OCI-LY3 (cell line): ENCODE data around the gene FBXO3.

Experiments
- H2AFZ ChIP-seq: fragments of 200-600, 300-600 bp; shearing (Covaris generic); 2 replicates; pipeline ENCODE4 v1.6.0; 2014; ENCODE audit warnings: antibody characterized with exemption, low read depth, low read length
- H3K27ac ChIP-seq: fragments of 200-600, 300-600 bp; sonication (generic); 2 replicates; pipeline ENCODE4 v1.5.1; 2014; ENCODE audit warnings: mild to moderate bottlenecking, low read length, moderate library complexity, mixed read lengths
- H3K27me3 ChIP-seq: fragments of 200-600, 300-600 bp; sonication (generic); 2 replicates; pipeline ENCODE4 v1.6.1; 2014; ENCODE audit warnings: low read depth, low read length, mixed read lengths
- H3K36me3 ChIP-seq: fragments of 200-600, 300-600 bp; sonication (generic); replicated peaks from 2 replicates; pipeline ENCODE3; 2014; ENCODE audit warnings: low read depth, low read length, mixed read lengths
- H3K4me1 ChIP-seq: fragments of 300-600, 200-600 bp; sonication (generic); 2 replicates; pipeline ENCODE4 v1.6.1; 2014; ENCODE audit warnings: low read length, mixed read lengths
- H3K4me2 ChIP-seq: fragments of 200-600, 300-600 bp; sonication (generic); 2 replicates; pipeline ENCODE4 v1.6.1; 2014; ENCODE audit warnings: low read length, mixed read lengths
- H3K4me3 ChIP-seq: fragments of 300-600, 200-600 bp; sonication (generic); 2 replicates; pipeline ENCODE4 v1.5.1; 2014; ENCODE audit warnings: antibody characterized with exemption, mild to moderate bottlenecking, low read length, moderate library complexity
- H3K79me2 ChIP-seq: fragments of 300-600, 200-600 bp; shearing (Covaris generic); 2 replicates; pipeline ENCODE4 v1.6.1; 2014; ENCODE audit warnings: mild to moderate bottlenecking, low read length, mixed read lengths
- H3K9ac ChIP-seq: fragments of 300-600, 200-600 bp; shearing (Covaris generic); 2 replicates; pipeline ENCODE4 v1.6.0; 2014; ENCODE audit warnings: mild to moderate bottlenecking, low read length, moderate library complexity
- H3K9me3 ChIP-seq: fragments of 200-600, 300-600 bp; shearing (Covaris generic); 2 replicates; pipeline ENCODE4 v1.6.1; 2014; ENCODE audit warnings: low read length, mixed read lengths; ENCODE audit not compliant: insufficient read depth
- H4K20me1 ChIP-seq: fragments of 200-600, 300-600 bp; sonication (generic); 2 replicates; pipeline ENCODE4 v1.6.1; 2016; ENCODE audit warnings: low read length, mixed read lengths; ENCODE audit not compliant: insufficient read depth
- CTCF ChIP-seq: fragments of 200-600, 300-600 bp; sonication (generic); IDR thresholded peaks from 2 replicates; pipeline ENCODE4 v1.5.1; 2014; ENCODE audit warnings: antibody characterized with exemption, low read length, low read depth
- EZH2phosphoT487 ChIP-seq: fragments of 200-600 bp; shearing (Covaris generic); IDR thresholded peaks from 2 replicates; pipeline ENCODE4 v1.6.1; 2018; ENCODE audit warnings: antibody characterized with exemption, mixed run types, low read depth

Gene FBXO3

GRCh38 chr11:33766085-33766484, 8.2 kb downstream of the FBXO3 start:
- no peaks in the 10 kb centered on the region for H4K20me1 ChIP-seq
- H3K27ac ChIP-seq = no peak overlapping the region
- peaks cover 20% of the 10 kb centered on the region for H3K4me1 ChIP-seq
- H2AFZ ChIP-seq = no peak overlapping the region
- H3K9ac ChIP-seq = no peak overlapping the region
- H3K36me3 ChIP-seq = peaks cover 18% of the 10 kb centered on the region
- H3K4me3 ChIP-seq = no peak overlapping the region
- H3K79me2 ChIP-seq = no peaks in the 10 kb centered on the region
- H3K27me3 ChIP-seq = no peaks in the 10 kb centered on the region
- TF ChIP-seq CTCF (no peak), EZH2phosphoT487 (no peak)
- no peaks in the 10 kb centered on the region for H3K9me3 ChIP-seq
- H3K4me2 ChIP-seq = no peak overlapping the region

- Histone ChIP-seq H3K4me2 (peak overlapping the region; percentile 27), H3K9ac (no peak overlapping the region), H4K20me1 (no peaks in the 10 kb centered on the region), H3K4me1 (peaks cover 10% of the 10 kb centered on the region), H3K36me3 (peaks cover 25% of the 10 kb centered on the region), H3K27me3 (no peaks in the 10 kb centered on the region), H3K9me3 (no peaks in the 10 kb centered on the region), H2AFZ (no peak overlapping the region), H3K27ac (no peak overlapping the region), H3K79me2 (no peaks in the 10 kb centered on the region), H3K4me3 (no peak overlapping the region)
- TF ChIP-seq EZH2phosphoT487 (no peak), CTCF (no peak)
Observed at GRCh38 chr11:33761471-33761870, 12.8 kb downstream of the FBXO3 start.

- TF ChIP-seq CTCF (no peak), EZH2phosphoT487 (no peak)
- Histone ChIP-seq H3K4me2 (no peak overlapping the region), H3K27ac (no peak overlapping the region), H3K4me3 (no peak overlapping the region), H3K9me3 (no peaks in the 10 kb centered on the region), H3K9ac (no peak overlapping the region), H4K20me1 (no peaks in the 10 kb centered on the region), H2AFZ (no peak overlapping the region), H3K36me3 (peaks cover 12% of the 10 kb centered on the region), H3K27me3 (no peaks in the 10 kb centered on the region), H3K4me1 (peaks cover 11% of the 10 kb centered on the region), H3K79me2 (no peaks in the 10 kb centered on the region)
Observed at GRCh38 chr11:33753304-33753967, 20.9 kb downstream of the FBXO3 start.

GRCh38 chr11:33751878-33752277, 22.4 kb downstream of the FBXO3 start:
- Histone ChIP-seq H3K27ac (no peak overlapping the region), H3K4me1 (peaks cover 11% of the 10 kb centered on the region), H3K4me2 (no peak overlapping the region), H3K27me3 (no peaks in the 10 kb centered on the region), H3K9me3 (no peaks in the 10 kb centered on the region), H3K9ac (no peak overlapping the region), H3K36me3 (peaks cover 10% of the 10 kb centered on the region), H4K20me1 (no peaks in the 10 kb centered on the region), H2AFZ (no peak overlapping the region), H3K4me3 (no peak overlapping the region), H3K79me2 (no peaks in the 10 kb centered on the region)
- no peak for TF ChIP-seq CTCF
- no peak for TF ChIP-seq EZH2phosphoT487
